OCI-LY3 (cell line): ENCODE data around the gene PRR9.

Experiments used
- EZH2phosphoT487 ChIP-seq: fragments of 200-600 bp; shearing (Covaris generic); IDR thresholded peaks from 2 replicates; pipeline ENCODE4 v1.6.1; 2018; ENCODE audit warnings: antibody characterized with exemption, mixed run types, low read depth
- TF ChIP-seq, protein P1 (sequence below): fragments of 200-600, 300-600 bp; sonication (generic); IDR thresholded peaks from 2 replicates; pipeline ENCODE4 v1.5.1; 2014; ENCODE audit warnings: antibody characterized with exemption, low read length, low read depth

DNA sequence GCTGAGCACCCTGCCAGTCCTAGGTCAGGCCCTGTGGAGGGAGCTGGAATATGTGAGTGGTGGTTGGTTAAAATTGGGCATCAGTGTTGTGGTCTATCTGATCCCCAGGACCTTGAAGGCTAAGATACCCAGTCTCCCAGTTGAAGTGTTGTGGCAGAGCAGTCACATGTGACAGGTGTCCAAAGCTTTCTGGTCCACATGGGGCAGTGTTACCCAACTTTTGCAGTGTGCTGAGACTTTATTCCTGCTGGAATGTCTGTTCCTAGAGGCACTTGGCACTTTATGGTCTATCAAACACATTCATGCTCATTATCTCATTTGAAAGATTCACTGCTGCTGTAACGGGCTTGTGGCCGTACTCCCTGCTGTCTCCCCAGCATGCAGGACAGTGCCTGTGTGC, 21.1 kb downstream of the PRR9 start:
- TF ChIP-seq, protein P1, sequence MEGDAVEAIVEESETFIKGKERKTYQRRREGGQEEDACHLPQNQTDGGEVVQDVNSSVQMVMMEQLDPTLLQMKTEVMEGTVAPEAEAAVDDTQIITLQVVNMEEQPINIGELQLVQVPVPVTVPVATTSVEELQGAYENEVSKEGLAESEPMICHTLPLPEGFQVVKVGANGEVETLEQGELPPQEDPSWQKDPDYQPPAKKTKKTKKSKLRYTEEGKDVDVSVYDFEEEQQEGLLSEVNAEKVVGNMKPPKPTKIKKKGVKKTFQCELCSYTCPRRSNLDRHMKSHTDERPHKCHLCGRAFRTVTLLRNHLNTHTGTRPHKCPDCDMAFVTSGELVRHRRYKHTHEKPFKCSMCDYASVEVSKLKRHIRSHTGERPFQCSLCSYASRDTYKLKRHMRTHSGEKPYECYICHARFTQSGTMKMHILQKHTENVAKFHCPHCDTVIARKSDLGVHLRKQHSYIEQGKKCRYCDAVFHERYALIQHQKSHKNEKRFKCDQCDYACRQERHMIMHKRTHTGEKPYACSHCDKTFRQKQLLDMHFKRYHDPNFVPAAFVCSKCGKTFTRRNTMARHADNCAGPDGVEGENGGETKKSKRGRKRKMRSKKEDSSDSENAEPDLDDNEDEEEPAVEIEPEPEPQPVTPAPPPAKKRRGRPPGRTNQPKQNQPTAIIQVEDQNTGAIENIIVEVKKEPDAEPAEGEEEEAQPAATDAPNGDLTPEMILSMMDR: peak; percentile 85
- TF ChIP-seq EZH2phosphoT487: no peak
